ENCODE measurements around the gene TECPR2. TPM values are rescaled to one million over a fixed set of nuclear protein-coding genes. Genes with fewer than 3 reads are reported as not detected.

TECPR2 gene, protein sequence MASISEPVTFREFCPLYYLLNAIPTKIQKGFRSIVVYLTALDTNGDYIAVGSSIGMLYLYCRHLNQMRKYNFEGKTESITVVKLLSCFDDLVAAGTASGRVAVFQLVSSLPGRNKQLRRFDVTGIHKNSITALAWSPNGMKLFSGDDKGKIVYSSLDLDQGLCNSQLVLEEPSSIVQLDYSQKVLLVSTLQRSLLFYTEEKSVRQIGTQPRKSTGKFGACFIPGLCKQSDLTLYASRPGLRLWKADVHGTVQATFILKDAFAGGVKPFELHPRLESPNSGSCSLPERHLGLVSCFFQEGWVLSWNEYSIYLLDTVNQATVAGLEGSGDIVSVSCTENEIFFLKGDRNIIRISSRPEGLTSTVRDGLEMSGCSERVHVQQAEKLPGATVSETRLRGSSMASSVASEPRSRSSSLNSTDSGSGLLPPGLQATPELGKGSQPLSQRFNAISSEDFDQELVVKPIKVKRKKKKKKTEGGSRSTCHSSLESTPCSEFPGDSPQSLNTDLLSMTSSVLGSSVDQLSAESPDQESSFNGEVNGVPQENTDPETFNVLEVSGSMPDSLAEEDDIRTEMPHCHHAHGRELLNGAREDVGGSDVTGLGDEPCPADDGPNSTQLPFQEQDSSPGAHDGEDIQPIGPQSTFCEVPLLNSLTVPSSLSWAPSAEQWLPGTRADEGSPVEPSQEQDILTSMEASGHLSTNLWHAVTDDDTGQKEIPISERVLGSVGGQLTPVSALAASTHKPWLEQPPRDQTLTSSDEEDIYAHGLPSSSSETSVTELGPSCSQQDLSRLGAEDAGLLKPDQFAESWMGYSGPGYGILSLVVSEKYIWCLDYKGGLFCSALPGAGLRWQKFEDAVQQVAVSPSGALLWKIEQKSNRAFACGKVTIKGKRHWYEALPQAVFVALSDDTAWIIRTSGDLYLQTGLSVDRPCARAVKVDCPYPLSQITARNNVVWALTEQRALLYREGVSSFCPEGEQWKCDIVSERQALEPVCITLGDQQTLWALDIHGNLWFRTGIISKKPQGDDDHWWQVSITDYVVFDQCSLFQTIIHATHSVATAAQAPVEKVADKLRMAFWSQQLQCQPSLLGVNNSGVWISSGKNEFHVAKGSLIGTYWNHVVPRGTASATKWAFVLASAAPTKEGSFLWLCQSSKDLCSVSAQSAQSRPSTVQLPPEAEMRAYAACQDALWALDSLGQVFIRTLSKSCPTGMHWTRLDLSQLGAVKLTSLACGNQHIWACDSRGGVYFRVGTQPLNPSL (N-terminal part only)
- total RNA-seq (8.3 TPM), polyA plus RNA-seq (ENCODE audit: insufficient read depth in 1 of 8, insufficient read length in 8 of 8, low replicate concordance in 1 of 8) (10 to 100 TPM; 10.7 to 15.1 (median 12.2) TPM)
- long read RNA-seq, donor 1, full-length matches to known transcripts, result 1 of 1 reads
- long read RNA-seq, donor 1, partial matches to known transcripts, result 0 of 1 reads
- long read RNA-seq, donor 1, other reads (novel, unspliced or antisense), result 0 of 1 reads
- long read RNA-seq, donor 2, result 0 reads
- long read RNA-seq, donor 3, full-length matches to known transcripts, result 1 of 1 reads
- long read RNA-seq, donor 3, partial matches to known transcripts, result 0 of 1 reads
- long read RNA-seq, donor 3, other reads (novel, unspliced or antisense), result 0 of 1 reads
- long read RNA-seq, donor 4, partial matches to known transcripts, result 11 of 11 reads
- long read RNA-seq, donor 4, other reads (novel, unspliced or antisense), result 0 of 11 reads
- long read RNA-seq, donor 5, partial matches to known transcripts, result 10 of 12 reads
- long read RNA-seq, donor 5, other reads (novel, unspliced or antisense), result 0 of 12 reads
- long read RNA-seq, donor 6, partial matches to known transcripts, result 5 of 8 reads
- long read RNA-seq, donor 6, other reads (novel, unspliced or antisense), result 0 of 8 reads
- long read RNA-seq, donor 7, partial matches to known transcripts, result 16 of 16 reads
- long read RNA-seq, donor 7, other reads (novel, unspliced or antisense), result 0 of 16 reads
- long read RNA-seq, donor 8, result 0 reads
- long read RNA-seq, donor 9, partial matches to known transcripts, result 21 of 21 reads
- long read RNA-seq, donor 9, other reads (novel, unspliced or antisense), result 0 of 21 reads
- long read RNA-seq, donor 10, partial matches to known transcripts, result 0 of 1 reads
- long read RNA-seq, donor 10, other reads (novel, unspliced or antisense), result 0 of 1 reads
- long read RNA-seq, donor 11, partial matches to known transcripts, result 0 of 2 reads
- long read RNA-seq, donor 11, other reads (novel, unspliced or antisense), result 0 of 2 reads

DNA sequence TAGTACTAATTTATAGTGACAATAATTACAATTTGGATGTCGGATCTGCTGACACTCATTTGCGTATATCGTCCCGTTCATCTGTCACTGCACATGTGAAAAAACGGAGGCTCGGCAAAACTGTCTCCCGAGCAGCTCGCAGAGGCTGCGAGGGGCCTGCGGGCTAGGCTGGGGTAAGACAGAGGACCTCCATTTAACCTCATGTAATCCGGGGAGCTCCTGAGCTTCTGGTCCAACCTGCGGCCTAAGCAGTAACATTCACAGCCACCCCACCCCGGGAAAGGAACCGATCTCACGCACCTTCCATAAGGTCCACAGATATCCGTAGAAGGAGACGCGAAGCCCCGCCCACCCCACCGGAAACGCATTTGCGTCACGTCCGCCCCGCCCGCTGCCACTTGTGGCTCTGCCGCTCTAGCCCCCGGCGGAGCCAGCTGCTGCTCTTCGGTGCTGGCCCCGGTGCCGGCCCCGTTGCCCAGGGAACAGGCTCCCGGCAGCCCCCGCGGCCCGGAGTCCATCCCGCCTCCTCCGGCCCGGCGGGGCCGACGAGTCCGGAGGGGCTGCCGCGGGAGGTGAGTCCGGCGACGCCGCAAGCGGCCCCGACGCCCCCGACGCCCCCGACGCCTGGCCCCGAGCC, at the start of gene TECPR2, which contains the start of gene CINP:
TSS of gene TECPR2 (plus strand) at position 397 of the 637 bp plus-strand sequence. CDS start 13,781 bp downstream, outside the sequence.
TSS of gene CINP (minus strand) at position 346 of the 637 bp plus-strand sequence. CDS start at position 307, 39 bp downstream.
- Histone ChIP-seq H3K27me3 (ENCODE audit: control insufficient read depth, insufficient read depth, low read length) (no peaks in the 10 kb centered on the region), H3K36me3 (ENCODE audit: control insufficient read depth, insufficient read depth, low read length) (peaks cover 20% of the 10 kb centered on the region), H3K9me3 (replicated peaks; ENCODE audit: control insufficient read depth, low read depth, low read length) (no peaks in the 10 kb centered on the region), H3K4me1 (ENCODE audit: control insufficient read depth, insufficient read depth, low read length) (peaks cover 17% of the 10 kb centered on the region), H3K27ac (ENCODE audit: low read length) (peak within 1 kb of the TSS; percentile 94), H3K4me3 (ENCODE audit: low read length) (peak within 1 kb of the TSS; percentile 84)
- whole genome bisulfite sequencing (ENCODE audit: insufficient coverage), result 0% methylated on average over 58 of the region's 58 CpGs
- peak; percentile 98 for DNase-seq

DNA sequence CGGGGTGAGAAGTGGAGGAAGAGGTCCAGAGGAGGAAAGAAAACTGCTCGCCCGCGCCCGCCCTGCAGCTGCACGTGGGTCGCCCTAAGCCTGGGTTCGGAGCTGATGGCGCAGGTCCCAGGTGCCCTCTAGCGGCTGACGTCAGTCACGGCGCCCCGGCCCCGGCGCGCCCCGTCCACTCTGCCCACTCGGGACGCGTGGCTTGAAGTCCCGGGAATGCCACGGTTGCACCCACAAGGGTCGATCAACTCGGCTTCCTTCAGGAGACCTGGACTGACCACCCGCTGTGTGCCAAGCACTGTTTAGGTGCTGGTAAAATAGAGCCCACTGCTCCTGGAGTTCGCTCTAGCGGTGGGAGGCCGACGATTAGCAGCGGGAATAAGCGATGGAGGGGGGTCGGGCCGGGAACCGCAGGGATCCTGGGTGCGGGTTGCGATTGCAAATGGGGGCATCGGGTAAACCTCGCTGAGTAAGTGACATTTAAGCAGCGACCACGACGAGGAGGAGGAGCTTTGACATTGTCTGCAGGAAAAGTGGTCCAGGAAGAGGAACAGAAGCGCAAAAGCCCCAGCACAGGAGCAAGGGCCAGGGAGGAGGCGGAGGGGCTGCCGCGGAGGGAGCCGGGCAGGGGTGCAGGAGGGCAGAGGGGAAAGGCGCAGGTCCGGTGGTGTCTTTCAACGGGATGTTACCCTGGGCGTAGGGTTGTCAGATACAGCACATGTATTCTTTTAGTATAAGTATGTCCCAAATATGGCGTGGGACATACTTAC, 48.3 kb upstream of the TECPR2 start:
- WGBS (ENCODE audit: insufficient coverage), result 1% methylated on average over 47 of the region's 52 CpGs
- DNase-seq, result peak; percentile 91
- no peaks in the 10 kb centered on the region for H3K9me3 ChIP-seq (replicated peaks; ENCODE audit: control insufficient read depth, low read depth, low read length)
- H3K27me3 ChIP-seq (ENCODE audit: control insufficient read depth, insufficient read depth, low read length), result peaks cover 3% of the 10 kb centered on the region
- H3K36me3 ChIP-seq (ENCODE audit: control insufficient read depth, insufficient read depth, low read length), result no peaks in the 10 kb centered on the region
- peak overlapping the region; percentile 56 for H3K4me3 ChIP-seq (ENCODE audit: low read length)
- H3K27ac ChIP-seq (ENCODE audit: low read length), result peak overlapping the region; percentile 9
- H3K4me1 ChIP-seq (ENCODE audit: control insufficient read depth, insufficient read depth, low read length), result peaks cover 40% of the 10 kb centered on the region

DNA sequence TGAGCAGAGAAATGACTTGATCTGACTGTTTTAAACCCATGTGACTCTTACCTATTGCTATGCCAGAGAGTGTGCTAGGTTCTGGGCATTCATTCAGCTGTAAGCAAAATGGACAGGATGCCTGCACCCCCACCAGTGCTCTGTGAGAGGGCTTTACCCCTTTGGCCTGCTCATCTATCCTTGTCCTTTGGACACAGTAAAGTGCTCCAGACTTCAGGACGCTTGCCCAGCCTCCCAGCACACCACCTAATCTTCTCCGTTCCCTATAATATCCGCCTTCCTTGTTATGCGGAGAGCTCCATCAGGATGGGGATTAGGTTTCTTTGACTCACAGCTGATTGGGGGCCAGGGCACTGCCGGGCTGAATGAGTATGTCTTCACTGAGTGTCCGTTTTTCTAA, 47.6 kb upstream of the TECPR2 start:
- peaks cover 3% of the 10 kb centered on the region for H3K27me3 ChIP-seq (ENCODE audit: control insufficient read depth, insufficient read depth, low read length)
- no peaks in the 10 kb centered on the region for H3K9me3 ChIP-seq (replicated peaks; ENCODE audit: control insufficient read depth, low read depth, low read length)
- H3K4me1 ChIP-seq (ENCODE audit: control insufficient read depth, insufficient read depth, low read length), result peaks cover 41% of the 10 kb centered on the region
- H3K27ac ChIP-seq (ENCODE audit: low read length), result no peak overlapping the region
- H3K4me3 ChIP-seq (ENCODE audit: low read length), result no peak overlapping the region
- H3K36me3 ChIP-seq (ENCODE audit: control insufficient read depth, insufficient read depth, low read length), result no peaks in the 10 kb centered on the region
- no CpG with 5 or more reads among the region's 6 CpGs for WGBS (ENCODE audit: insufficient coverage)
- no peak for DNase-seq

DNA sequence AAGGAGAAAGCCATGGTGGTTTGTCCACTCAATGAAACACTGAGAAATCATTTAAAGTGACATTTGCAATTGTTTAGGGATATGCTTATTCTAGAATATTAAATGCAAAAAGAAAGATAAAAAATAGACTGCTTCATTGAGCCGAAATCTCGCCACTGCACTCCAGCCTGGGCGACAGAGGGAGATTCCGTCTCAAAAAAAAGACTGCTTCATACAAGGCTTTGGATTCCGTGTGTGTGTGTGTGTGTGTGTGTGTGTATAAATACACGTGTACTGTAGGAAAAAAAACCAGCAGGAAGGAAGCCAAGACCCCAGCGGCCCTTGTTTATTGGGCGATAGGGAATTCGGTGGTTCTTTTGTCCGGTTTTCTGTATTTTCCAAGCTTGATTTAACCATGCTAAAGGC, 46.4 kb upstream of the TECPR2 start:
- WGBS (ENCODE audit: insufficient coverage), result 0% methylated on average over 6 of the region's 10 CpGs

DNA sequence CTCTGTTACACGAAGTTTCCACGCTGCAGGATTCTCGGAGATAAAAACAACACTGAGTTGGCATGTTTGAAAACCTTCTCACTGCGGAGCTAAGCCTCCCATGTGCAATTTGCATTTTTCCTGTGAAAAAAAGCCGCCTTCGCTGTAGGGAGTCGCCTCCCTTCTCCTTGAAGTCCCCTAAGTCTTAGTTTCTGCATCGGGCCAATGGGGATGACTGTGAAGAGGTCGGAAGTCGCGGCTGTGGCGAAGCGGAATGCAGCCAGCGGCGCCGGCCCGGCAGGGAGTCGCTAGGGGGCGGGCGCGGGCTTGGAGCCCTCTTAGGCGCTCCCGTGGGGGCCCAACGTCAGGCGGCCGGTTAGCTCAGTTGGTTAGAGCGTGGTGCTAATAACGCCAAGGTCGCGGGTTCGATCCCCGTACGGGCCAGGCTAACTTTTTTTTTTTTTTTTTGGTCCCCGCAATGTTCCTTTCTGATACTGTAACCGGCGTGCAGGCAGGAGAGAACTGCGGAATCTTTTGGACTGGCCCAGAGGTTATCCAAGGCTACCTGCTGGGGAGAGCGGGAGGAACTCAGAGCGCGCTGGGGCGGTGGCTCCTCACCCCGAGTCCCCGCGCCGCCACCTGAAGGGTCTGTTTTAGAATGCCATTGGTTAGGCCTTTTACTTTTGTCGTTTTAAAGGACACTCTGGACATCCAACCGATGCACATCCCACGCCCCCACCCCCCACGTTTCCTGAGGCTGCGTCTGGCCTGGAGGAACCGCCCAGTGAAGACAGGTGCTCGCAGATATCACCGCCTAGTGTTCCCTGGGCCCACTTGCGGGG, 45.8 kb upstream of the TECPR2 start:
- H3K36me3 ChIP-seq (ENCODE audit: control insufficient read depth, insufficient read depth, low read length), result peaks cover 8% of the 10 kb centered on the region
- H3K4me3 ChIP-seq (ENCODE audit: low read length), result peak overlapping the region; percentile 52
- peaks cover 3% of the 10 kb centered on the region for H3K27me3 ChIP-seq (ENCODE audit: control insufficient read depth, insufficient read depth, low read length)
- 1% methylated on average over 47 of the region's 54 CpGs for WGBS (ENCODE audit: insufficient coverage)
- H3K4me1 ChIP-seq (ENCODE audit: control insufficient read depth, insufficient read depth, low read length), result peaks cover 51% of the 10 kb centered on the region
- H3K9me3 ChIP-seq (replicated peaks; ENCODE audit: control insufficient read depth, low read depth, low read length), result no peaks in the 10 kb centered on the region
- peak; percentile 95 for DNase-seq
- peak overlapping the region; percentile 91 for H3K27ac ChIP-seq (ENCODE audit: low read length)

More for the DNA sequence above, 46.4 kb upstream of the TECPR2 start:
- peaks cover 3% of the 10 kb centered on the region for H3K27me3 ChIP-seq (ENCODE audit: control insufficient read depth, insufficient read depth, low read length)
- peaks cover 48% of the 10 kb centered on the region for H3K4me1 ChIP-seq (ENCODE audit: control insufficient read depth, insufficient read depth, low read length)
- peak; percentile 94 for DNase-seq
- H3K9me3 ChIP-seq (replicated peaks; ENCODE audit: control insufficient read depth, low read depth, low read length), result no peaks in the 10 kb centered on the region
- H3K27ac ChIP-seq (ENCODE audit: low read length), result peak overlapping the region; percentile 86
- peaks cover 3% of the 10 kb centered on the region for H3K36me3 ChIP-seq (ENCODE audit: control insufficient read depth, insufficient read depth, low read length)
- H3K4me3 ChIP-seq (ENCODE audit: low read length), result peak overlapping the region; percentile 52

DNA sequence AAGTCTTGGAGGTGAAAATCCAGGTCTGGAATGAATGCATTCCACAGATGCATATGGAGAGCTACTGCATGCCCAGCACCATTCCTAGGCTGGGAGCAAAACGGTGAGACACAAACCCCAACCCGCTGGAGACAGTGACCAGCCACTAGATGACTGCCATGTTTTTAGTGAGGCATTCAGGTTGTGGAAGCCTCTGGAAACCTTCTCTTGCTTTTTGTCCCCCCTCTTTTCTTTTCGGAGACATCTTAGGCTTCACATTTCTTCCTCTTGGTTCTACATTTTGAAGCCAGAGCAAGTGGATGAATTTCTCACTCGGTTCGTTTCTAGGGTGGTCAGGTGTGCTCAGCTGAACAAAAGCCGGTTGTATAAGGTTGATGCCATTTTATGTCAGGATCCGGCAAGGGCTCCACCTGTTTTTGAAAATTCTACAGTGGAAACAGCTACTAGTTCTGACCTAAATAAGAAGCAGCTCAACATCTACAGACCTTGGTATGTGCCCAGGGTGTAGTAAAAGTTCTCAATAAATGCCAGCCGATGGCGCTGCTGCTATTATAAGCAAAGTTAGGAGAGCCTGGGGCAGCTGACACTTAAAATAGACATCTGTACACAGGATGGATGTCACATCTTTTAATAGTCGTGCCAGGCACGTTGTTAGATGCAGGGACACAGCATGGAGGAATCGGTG, 45.0 kb upstream of the TECPR2 start:
- Histone ChIP-seq H3K9me3 (replicated peaks; ENCODE audit: control insufficient read depth, low read depth, low read length) (no peaks in the 10 kb centered on the region), H3K36me3 (ENCODE audit: control insufficient read depth, insufficient read depth, low read length) (peaks cover 15% of the 10 kb centered on the region), H3K4me1 (ENCODE audit: control insufficient read depth, insufficient read depth, low read length) (peaks cover 55% of the 10 kb centered on the region), H3K4me3 (ENCODE audit: low read length) (peak overlapping the region; percentile 45), H3K27ac (ENCODE audit: low read length) (peak overlapping the region; percentile 91), H3K27me3 (ENCODE audit: control insufficient read depth, insufficient read depth, low read length) (peaks cover 3% of the 10 kb centered on the region)
- DNase-seq, result peak; percentile 77
- WGBS (ENCODE audit: insufficient coverage), result 54% methylated on average over 10 of the region's 12 CpGs

DNA sequence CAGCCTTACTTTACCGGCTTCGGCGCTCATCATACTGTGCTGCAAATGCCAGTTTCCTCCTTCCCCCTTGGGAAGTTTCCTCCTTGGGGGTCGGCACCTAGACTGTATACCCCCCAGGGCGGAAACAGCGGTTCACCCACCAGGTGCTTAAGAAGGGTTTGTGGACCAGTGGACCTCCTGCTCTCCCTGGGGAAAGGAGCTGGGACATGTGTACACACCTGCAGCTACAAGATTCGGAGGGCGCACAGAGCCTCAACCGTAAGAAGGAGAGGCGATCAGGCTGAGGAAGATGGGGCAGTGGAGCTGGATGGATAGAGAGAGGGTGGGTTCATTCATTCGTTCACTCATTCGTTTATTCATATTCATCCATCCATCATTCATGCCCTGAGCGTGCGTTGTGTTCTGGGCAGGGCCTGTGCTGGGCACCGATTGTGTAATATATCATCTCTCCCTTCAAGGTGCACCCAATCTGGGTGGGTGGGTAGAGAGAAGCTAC, 43.9 kb upstream of the TECPR2 start:
- WGBS (ENCODE audit: insufficient coverage), result 90% methylated on average over 4 of the region's 15 CpGs
- peaks cover 57% of the 10 kb centered on the region for H3K4me1 ChIP-seq (ENCODE audit: control insufficient read depth, insufficient read depth, low read length)

More for the DNA sequence above, 43.9 kb upstream of the TECPR2 start:
- H3K27ac ChIP-seq (ENCODE audit: low read length), result peak overlapping the region; percentile 91
- DNase-seq, result peak; percentile 36
- peaks cover 17% of the 10 kb centered on the region for H3K36me3 ChIP-seq (ENCODE audit: control insufficient read depth, insufficient read depth, low read length)
- no peaks in the 10 kb centered on the region for H3K9me3 ChIP-seq (replicated peaks; ENCODE audit: control insufficient read depth, low read depth, low read length)
- peak overlapping the region; percentile 56 for H3K4me3 ChIP-seq (ENCODE audit: low read length)
- peaks cover 3% of the 10 kb centered on the region for H3K27me3 ChIP-seq (ENCODE audit: control insufficient read depth, insufficient read depth, low read length)
